ENCODE results near the gene RMRP.

RMRP gene

DNA sequence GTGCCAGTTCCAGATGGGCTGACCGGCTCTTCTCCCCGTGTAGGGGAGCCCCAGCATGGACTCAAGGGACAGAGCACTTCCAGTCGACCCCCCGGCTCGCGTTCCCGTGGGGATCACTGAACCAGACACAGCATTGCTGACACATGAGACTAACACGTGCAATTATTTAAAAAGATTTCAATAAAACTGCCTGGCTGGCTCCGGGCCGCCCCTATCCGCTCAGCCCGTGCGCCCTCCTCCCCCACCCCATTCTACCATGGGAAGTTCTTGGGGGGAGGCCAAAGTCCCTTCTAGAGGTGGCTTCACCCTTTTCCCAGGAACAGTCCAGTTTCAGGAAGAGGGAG lies 48.0 kb downstream of the RMRP start:
- DNase-seq (ENCODE audit: low spot score), result no peak

DNA sequence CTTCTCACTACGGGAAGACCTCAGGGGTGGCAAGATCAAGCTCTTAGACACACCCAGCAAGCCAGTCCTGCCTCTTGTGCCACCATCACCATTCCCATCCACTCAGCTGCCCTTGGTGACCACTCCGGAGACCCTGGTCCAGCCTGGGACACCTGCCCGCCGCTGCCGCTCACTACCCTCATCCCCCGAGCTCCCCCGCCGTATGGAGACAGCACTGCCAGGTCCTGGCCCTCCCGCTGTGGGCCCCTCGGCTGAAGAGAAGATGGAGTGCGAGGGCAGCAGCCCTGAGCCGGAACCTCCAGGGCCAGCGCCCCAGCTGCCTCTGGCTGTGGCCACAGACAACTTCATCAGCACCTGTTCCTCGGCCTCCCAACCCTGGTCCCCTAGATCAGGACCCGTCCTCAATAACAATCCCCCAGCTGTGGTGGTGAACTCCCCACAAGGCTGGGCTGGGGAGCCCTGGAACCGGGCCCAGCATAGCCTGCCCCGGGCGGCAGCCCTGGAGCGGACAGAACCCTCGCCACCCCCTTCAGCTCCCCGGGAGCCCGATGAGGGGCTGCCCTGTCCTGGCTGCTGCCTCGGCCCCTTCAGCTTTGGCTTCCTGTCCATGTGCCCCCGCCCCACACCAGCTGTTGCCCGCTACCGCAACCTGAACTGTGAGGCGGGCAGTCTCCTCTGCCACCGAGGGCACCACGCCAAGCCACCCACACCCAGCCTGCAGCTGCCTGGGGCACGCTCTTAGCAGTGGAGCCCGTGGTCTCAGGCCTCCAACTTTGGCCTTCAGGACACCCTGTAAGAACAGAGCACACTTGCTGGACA lies 48.6 kb downstream of the RMRP start:
- DNase-seq (ENCODE audit: low spot score), result no peak

DNA sequence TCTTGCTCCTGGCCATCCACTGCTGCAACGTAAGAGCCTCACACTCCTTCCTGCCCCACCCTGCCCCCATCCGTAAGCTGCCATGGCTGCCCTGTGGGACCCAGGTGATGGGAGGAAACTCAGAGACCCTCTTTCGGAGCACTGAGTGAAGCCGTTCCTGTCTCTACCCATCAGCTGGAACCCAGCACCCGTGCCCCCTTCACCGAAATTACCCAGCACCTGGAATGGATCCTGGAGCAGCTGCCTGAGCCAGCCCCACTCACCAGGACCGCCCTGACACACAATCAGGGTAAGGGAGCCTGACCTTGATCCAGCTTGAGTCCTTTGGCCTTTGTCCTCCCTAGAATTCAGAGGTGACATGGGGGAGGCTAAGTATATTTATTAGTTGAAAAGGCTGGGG lies 49.6 kb downstream of the RMRP start:
- no peak for DNase-seq (ENCODE audit: low spot score)
